Omental fat pad (tissue), 4 donors: Measurements from ENCODE around the gene SLC16A3. TPM values are rescaled to one million over a fixed set of nuclear protein-coding genes. Genes with fewer than 3 reads are reported as not detected.

Experiments used
- ATAC-seq: fragments of 150-250 bp; one replicate; pipeline ENCODE4 v1.9.1; 2016; ENCODE audit warnings: mild to moderate bottlenecking, moderate library complexity; ENCODE audit not compliant: low FRiP score
- DNase-seq: peaks from one replicate; pipeline ENCODE4 v3.0.0-alpha.2; 2019; ENCODE audit warnings: low spot score
- total RNA-seq, 4 donors: library from RNA; depleted of rRNA; stranded (reverse); fragments of >200 nt; gene quantifications; one replicate each; pipeline ENCODE4 v1.1.0, GENCODE V29; 2016
- TF ChIP-seq, protein P1 (sequence below), 3 donors: fragments of 450-650 bp; IDR thresholded peaks; one replicate each; pipeline ENCODE4 v1.5.1; 2016 to 2017; ENCODE audit warnings: antibody characterized with exemption in 3 of 3, mild to moderate bottlenecking in 3 of 3, moderate library complexity in 2 of 3

Gene SLC16A3
- total RNA-seq, 4 donors from 2014 or later = 25.1 to 68.0 (median 27.5) TPM

DNA sequence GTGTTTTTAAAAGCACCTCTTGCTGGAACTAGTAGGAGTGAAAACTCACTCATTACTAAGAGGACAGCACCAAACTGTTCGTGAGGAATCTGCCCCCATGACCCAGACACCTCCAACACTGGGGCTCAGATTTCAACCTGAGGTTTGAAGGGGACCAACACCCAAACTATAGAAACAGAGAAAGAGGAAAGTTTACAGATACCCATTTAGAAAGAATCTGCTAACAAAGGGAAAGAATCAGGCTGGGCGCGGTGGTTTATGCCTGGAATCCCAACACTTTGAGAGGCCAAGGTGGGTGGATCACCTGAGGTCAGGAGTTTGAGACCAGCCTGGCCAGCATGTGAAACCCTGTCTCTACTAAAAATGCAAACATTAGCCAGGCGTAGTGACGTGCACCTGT lies 48.1 kb downstream of the SLC16A3 start:
- TF ChIP-seq, protein P1, sequence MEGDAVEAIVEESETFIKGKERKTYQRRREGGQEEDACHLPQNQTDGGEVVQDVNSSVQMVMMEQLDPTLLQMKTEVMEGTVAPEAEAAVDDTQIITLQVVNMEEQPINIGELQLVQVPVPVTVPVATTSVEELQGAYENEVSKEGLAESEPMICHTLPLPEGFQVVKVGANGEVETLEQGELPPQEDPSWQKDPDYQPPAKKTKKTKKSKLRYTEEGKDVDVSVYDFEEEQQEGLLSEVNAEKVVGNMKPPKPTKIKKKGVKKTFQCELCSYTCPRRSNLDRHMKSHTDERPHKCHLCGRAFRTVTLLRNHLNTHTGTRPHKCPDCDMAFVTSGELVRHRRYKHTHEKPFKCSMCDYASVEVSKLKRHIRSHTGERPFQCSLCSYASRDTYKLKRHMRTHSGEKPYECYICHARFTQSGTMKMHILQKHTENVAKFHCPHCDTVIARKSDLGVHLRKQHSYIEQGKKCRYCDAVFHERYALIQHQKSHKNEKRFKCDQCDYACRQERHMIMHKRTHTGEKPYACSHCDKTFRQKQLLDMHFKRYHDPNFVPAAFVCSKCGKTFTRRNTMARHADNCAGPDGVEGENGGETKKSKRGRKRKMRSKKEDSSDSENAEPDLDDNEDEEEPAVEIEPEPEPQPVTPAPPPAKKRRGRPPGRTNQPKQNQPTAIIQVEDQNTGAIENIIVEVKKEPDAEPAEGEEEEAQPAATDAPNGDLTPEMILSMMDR (IDR thresholded peaks at IDR 0.05) = no peak
- DNase-seq = no peak
- no peak for ATAC-seq

DNA sequence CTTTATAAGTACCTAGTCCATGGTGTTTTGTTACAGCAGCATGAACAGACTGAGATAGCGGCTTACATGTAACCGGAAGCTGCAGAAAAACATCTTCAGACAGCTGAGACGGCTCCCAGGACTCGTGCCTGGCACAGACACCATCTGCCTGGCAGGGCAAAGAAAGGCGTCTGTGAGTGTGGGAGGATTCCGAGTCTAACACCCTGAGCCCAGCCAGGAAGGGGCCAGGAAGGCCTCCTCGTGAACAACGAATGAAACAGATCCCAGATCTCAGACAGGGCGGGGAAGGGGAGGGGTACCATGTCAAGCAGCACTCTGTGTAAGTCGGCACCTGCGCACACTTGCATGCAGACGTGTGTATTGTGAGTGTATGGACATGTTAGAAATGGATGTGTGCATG lies 49.0 kb downstream of the SLC16A3 start:
- ATAC-seq (no peak), DNase-seq (no peak)
- TF ChIP-seq, protein P1 (IDR thresholded peaks at IDR 0.05) = no peak

DNA sequence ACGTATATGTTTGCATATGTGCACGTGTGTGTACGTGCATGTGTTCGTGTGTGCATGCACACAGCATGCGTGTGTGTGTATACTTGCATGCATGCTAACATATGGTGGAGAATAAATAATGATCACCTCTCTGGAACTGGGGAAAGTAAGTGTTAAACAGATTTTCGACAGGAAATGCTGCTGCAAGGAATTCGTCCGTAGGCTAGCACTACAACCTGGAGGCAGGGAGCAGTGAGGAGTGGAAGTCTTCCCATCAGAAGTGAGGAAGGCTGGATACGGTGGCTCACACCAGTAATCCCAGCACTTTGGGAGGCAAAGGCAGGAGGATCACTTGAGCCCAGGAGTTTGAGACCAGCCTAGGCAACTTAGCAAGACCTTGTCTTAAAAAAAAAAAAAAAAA lies 49.5 kb downstream of the SLC16A3 start:
- ATAC-seq = no peak
- no peak for DNase-seq
- TF ChIP-seq, protein P1 (IDR thresholded peaks at IDR 0.05) = no peak

DNA sequence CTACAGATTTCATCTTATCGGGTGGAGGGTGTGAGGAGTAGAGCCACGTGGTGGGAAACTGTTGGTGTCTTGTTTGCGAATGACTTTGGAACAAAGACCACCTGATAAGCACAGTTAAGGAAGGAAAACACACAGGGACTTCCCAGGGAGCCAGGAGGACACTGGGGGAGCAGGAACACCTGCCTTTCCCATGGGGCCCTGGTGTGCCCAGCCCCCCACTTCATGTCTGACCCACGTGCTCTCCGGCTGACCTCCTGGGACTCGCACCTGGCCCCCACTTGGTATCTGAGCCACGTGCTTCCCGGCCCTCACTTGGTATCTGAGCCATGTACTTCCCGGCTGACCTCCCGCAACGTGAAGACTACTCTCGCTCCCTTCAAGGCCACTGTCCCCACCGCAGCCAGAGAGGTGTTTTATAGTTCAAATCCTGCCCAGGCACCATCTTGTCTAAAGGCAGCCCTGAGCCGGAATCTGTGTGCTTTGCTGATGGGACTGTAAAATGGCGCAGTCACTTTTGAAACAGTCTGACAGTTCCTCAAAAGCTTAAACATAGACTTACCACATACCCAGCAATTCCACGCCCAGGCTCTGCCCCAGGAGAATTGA lies 50.0 kb downstream of the SLC16A3 start:
- TF ChIP-seq, protein P1 (IDR thresholded peaks at IDR 0.05) = no peak
- ATAC-seq (no peak), DNase-seq (no peak)

DNA sequence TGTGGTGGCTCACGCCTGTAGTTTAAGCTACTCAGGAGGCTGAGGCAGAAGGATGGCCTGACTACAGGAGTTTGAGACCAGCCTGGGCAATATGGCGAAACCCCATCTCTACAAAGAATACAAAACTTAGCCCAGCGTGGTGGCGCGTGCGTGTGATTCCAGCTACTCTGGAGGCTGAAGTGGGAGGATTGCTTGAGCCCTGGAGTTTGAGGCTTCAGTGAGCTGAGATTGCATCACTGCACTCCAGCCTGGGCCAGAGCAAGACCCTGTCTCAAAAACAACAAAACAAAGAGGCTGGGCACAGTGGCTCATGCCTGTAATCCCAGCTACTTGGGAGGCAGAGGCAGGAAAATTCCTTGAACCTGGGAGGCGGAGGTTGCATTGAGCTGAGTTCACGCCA lies 51.7 kb downstream of the SLC16A3 start:
- ATAC-seq = no peak
- no peak for DNase-seq
- TF ChIP-seq, protein P1 (IDR thresholded peaks at IDR 0.05) = no peak

DNA sequence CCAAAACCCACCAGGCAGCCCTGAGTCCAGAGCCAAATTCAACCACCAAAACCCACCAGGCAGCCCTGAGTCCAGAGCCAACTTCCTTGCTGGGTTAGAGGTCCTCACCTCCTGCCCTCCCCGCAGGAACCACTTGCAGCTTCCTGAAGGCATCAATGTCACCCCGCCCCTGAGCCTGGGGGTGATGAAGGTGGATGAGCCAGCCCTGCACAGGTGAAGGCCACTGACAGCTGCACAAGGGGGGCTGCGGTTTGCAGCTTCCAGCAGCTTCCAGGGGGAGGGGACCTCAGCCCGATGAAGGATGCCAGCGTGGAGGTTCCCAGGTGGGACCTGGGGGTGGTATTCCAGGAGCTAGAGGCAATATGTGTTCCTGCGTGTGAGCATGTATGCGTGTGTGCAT lies 52.2 kb downstream of the SLC16A3 start:
- no peak for DNase-seq
- ATAC-seq = no peak
- TF ChIP-seq, protein P1 (IDR thresholded peaks at IDR 0.05) = no peak

DNA sequence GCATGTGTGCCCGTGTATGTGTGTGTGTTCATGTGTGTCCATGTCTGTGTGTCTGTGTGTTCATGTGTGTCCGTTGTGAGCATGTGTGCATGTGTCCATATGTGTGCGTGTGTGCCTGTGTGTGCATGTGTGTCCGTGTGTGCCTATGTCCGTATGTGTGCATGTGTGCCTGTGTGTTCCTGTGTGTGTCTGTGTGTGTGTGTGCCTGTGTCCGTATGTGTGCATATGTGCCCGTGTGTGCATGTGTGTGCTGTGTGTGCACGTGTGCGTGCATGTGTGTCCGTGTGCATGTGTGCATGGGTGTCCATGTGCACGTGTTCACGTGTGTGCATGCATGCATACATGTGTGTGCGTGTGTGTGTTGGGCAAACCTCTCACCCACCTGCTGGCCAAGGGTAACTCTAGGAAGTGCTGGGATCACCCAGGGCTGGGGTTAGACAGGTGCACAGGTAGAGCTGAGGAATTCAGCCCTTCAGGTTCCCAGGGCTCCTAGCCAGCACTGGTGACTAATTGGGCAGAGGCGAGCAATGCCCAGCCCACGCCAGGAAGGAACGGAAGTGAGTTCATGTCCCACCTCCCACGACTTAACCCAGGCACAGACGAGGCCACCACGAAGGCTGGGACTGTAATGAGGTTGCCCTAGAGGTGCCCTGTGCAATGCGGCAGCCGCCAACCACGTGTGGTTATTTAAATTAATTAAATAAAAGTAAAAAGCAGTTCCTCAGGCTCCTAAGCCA lies 52.8 kb downstream of the SLC16A3 start:
- DNase-seq (no peak), ATAC-seq (peak; percentile 65)
- TF ChIP-seq, protein P1 (IDR thresholded peaks at IDR 0.05) = no peak
